A549 (cell line): ENCODE data around the gene GUCY1A2.

Experiments used
- CEBPB ChIP-seq, 2 experiments: fragments of >200 bp in 1 of 2; sonication (Bioruptor Twin) in 1 of 2; formaldehyde crosslinking in 1 of 2; IDR thresholded peaks; 2 replicates each; pipeline ENCODE4 v1.6.1; 2012 to 2016
- CHD4 ChIP-seq: fragments of 200-600 bp; sonication (generic); IDR thresholded peaks from 2 replicates; pipeline ENCODE4 v1.6.1; 2016; ENCODE audit warnings: antibody characterized with exemption, mild to moderate bottlenecking, borderline replicate concordance
- EP300 ChIP-seq, 2 experiments: fragments of >200 bp; sonication (Bioruptor Twin); formaldehyde crosslinking; IDR thresholded peaks; 2 replicates in 1 of 2; 3 replicates in 1 of 2; pipeline ENCODE4 v1.6.1; 2016 to 2017
- HDAC2 ChIP-seq: fragments of 200-600 bp; sonication (generic); IDR thresholded peaks from 2 replicates; pipeline ENCODE4 v1.6.1; 2016
- JUN ChIP-seq, 2 experiments: fragments of >200 bp; sonication (Bioruptor Twin); formaldehyde crosslinking; IDR thresholded peaks; 2 replicates in 1 of 2; 3 replicates in 1 of 2; pipeline ENCODE4 v1.6.1; 2016 to 2017
- JUNB ChIP-seq: fragments of >200 bp; sonication (Bioruptor Twin); formaldehyde crosslinking; IDR thresholded peaks from 2 replicates; pipeline ENCODE4 v1.6.1; 2016
- KDM1A ChIP-seq: fragments of 200-600 bp; sonication (generic); IDR thresholded peaks from 2 replicates; pipeline ENCODE4 v1.6.1; 2016; ENCODE audit warnings: low read depth, mild to moderate bottlenecking
- KDM5A ChIP-seq: fragments of 200-600 bp; sonication (generic); IDR thresholded peaks from 2 replicates; pipeline ENCODE4 v1.6.1; 2016; ENCODE audit warnings: antibody characterized with exemption, mild to moderate bottlenecking
- POLR2A ChIP-seq: IDR thresholded peaks from 2 replicates; pipeline ENCODE4 v1.6.1; 2012; ENCODE audit warnings: mild to moderate bottlenecking, low read length
- RAD21 ChIP-seq, 2 experiments: fragments of >200 bp in 1 of 2; sonication (Bioruptor Twin) in 1 of 2; formaldehyde crosslinking in 1 of 2; IDR thresholded peaks in 1 of 2; conservative IDR thresholded peaks in 1 of 2; 2 replicates in 1 of 2; 3 replicates in 1 of 2; pipeline ENCODE4 v1.6.1; 2012 to 2018; ENCODE audit warnings: inconsistent platforms in 1 of 2
- TP53 ChIP-seq: fragments of 250-450 bp; sonication (Bioruptor Pico); IDR thresholded peaks from 2 replicates; pipeline ENCODE4 v1.5.0; 2021; ENCODE audit warnings: mild to moderate bottlenecking, moderate library complexity
- TF ChIP-seq, protein P1 (sequence below): fragments of >200 bp; sonication (Bioruptor Twin); formaldehyde crosslinking; IDR thresholded peaks from 3 replicates; pipeline ENCODE4 v1.5.1; 2016
- TF ChIP-seq, protein P2 (sequence below): IDR thresholded peaks from 2 replicates; pipeline ENCODE4 v1.6.1; 2012

DNA sequence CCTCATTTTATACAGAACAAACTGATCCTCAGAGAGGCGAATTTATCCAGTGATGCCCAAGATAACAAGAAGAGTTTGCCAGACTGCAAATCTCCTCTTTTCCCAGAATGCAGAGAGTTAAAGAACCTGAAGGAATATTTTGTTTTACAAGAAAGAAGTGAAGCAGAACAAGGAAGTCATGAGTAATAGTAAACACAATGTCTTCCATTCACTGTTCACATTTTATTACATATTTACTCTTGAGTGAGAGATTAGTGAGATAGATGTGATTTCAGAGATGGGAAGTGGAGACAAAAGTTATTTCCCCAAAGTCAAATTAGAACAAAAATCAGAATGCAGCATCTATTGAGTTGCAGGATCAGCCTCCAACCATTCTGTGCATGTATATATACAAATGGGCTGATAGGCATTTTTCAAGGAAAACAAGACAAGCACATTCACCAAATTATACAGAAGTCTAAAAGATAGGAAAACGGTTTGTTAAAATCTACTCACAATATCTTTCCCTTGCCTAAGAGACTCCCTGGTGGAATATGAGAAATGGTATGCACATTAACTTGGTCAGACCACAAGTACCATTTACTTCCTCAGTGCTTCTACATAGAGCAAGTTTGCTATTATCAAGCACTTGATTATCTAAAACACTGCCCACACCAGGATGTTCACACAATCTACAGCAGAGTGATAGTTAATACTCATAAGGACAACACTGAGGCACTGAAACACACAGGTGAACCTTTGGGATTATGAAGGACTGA lies 12.0 kb downstream of the GUCY1A2 start:
- TF ChIP-seq CHD4 (no peak), POLR2A (no peak), JUNB (no peak), KDM1A (no peak), KDM5A (no peak), EP300 (IDR thresholded peaks at IDR 0.05) (no peak), RAD21 (conservative IDR thresholded peaks at IDR 0.05 in 1 of 2, IDR thresholded peaks at IDR 0.05 in 1 of 2) (no peak), JUN (IDR thresholded peaks at IDR 0.05) (no peak), HDAC2 (no peak), TP53 (CRISPR knock-in tag) (no peak), CEBPB (IDR thresholded peaks at IDR 0.05) (no peak)
- TF ChIP-seq, protein P1, sequence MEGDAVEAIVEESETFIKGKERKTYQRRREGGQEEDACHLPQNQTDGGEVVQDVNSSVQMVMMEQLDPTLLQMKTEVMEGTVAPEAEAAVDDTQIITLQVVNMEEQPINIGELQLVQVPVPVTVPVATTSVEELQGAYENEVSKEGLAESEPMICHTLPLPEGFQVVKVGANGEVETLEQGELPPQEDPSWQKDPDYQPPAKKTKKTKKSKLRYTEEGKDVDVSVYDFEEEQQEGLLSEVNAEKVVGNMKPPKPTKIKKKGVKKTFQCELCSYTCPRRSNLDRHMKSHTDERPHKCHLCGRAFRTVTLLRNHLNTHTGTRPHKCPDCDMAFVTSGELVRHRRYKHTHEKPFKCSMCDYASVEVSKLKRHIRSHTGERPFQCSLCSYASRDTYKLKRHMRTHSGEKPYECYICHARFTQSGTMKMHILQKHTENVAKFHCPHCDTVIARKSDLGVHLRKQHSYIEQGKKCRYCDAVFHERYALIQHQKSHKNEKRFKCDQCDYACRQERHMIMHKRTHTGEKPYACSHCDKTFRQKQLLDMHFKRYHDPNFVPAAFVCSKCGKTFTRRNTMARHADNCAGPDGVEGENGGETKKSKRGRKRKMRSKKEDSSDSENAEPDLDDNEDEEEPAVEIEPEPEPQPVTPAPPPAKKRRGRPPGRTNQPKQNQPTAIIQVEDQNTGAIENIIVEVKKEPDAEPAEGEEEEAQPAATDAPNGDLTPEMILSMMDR: no peak
- TF ChIP-seq, protein P2, sequence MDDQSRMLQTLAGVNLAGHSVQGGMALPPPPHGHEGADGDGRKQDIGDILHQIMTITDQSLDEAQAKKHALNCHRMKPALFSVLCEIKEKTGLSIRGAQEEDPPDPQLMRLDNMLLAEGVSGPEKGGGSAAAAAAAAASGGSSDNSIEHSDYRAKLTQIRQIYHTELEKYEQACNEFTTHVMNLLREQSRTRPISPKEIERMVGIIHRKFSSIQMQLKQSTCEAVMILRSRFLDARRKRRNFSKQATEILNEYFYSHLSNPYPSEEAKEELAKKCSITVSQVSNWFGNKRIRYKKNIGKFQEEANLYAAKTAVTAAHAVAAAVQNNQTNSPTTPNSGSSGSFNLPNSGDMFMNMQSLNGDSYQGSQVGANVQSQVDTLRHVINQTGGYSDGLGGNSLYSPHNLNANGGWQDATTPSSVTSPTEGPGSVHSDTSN: no peak
